ENCODE measurements around the gene WBP2NL.

The WBP2NL gene

DNA sequence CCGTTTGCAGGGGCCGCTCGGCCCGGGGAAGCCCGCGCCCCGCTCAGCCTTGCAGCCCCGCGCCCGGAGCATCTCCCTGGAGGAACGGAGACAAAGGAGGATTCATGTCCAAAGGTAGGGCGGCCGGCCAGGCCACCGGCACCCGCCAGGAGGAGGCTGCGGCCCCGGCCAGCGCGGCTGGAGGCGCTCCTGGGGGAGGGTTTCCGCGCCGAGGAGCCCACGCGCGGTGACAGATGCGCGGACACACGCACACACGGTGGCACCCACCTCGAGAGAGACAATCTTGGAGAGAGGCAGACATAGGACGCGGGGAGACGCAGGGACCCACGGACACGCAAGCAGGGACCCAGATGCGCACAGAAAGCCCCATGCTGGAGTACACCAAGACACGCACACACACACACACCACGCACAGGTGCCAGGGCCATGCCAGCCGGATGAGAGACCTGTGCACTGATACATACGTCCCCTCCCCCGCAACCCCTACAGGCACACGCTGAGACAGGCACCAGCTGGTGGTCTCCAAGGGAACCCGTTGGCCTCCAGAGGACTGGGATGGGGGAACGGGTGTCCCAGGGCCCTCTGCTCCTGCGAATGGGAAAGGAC, 21.5 kb upstream of the WBP2NL start:
- no peak for DNase-seq (ENCODE audit: low read depth in 4 of 4, low spot score in 1 of 4)

- DNase-seq (ENCODE audit: low read depth in 4 of 4, low spot score in 1 of 4): no peak
These were observed 19.9 kb upstream of the WBP2NL start for GRCh38 chr22:41978732-41979131.

DNA sequence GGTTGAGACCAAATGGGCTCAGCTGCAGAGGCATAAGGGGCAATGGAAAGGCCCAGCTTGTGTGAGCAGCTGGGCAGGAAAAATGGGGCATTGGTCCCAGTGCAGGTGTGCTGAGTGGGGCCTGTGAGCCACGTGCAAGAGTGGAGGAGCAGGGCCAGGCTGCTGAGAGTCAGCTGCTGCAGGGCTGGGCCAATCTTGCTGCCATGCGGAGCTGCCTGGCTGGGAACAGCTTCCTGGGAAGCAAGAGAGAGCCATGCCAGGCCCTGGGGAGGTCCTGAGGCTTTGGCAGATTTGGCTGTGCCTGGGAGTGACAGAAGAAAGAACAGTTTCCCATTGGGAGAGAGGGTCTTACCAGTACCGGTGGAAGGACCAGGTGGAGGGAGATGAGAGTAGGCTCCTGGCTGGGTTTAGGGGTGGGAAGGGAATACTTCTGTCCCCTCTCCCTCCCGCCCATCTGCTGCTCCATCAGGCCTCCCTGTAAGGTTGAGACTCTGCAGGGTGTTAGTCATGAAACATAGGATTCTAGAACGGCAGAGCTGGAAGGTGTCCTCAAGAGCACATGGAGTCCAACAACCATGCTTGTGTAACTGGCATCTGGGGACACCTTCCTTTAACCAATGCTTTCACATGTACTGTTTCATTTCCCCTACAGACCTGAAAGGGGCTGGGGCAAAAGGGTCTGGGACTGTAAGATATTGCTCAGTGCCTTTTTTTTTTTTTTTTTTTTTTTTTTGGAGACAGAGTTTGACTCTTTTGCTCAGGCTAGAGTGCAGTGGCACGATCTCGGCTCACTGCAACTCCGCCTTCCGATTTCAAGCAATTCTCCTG, 19.0 kb upstream of the WBP2NL start:
- DNase-seq (ENCODE audit: low read depth in 4 of 4, low spot score in 1 of 4): no peak

DNA sequence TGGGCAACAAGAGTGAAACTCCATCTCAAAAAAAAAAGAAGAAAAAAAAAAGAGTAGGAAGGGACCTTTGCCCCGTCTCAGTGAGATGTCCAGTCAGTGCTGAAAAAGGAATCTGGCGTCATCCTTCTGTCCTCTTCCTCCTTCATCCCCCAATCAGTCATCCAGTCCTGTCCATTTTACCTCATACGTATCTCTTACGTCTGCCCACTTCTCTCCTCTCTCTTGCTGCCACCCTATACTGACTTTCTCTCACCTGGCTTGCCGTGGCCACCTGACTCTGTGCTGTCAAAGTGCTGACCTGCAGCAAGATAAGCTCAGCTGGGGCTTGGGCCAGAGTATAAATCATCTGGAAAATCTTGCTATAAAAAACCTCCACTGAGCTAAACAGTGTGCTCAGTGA, 15.7 kb upstream of the WBP2NL start:
- no peak for DNase-seq (ENCODE audit: low read depth in 4 of 4, low spot score in 1 of 4)

- no peak for DNase-seq (ENCODE audit: low read depth in 4 of 4, low spot score in 1 of 4)
These were observed 14.8 kb upstream of the WBP2NL start for GRCh38 chr22:41983513-41984405.

DNA sequence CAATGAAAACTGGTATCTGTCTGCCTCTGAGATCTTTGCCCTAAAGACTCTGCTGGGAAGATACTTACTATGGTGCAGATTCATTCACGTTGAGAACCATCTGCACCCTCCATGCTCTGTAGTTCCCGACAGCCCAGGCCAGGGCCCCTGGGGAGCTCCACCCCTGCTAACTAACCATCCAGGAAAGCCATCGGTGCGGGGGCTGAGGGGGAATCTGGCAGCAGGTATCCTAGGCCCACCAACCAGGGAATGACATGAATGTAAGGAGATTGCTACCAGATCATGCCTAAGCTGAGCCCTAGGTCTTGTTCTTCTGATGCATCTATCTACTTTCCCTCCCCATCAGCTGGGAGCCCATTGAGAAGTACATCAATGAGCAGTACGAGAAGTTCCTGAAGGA, 11.3 kb upstream of the WBP2NL start:
- no peak for DNase-seq (ENCODE audit: low read depth in 4 of 4, low spot score in 1 of 4)

DNA sequence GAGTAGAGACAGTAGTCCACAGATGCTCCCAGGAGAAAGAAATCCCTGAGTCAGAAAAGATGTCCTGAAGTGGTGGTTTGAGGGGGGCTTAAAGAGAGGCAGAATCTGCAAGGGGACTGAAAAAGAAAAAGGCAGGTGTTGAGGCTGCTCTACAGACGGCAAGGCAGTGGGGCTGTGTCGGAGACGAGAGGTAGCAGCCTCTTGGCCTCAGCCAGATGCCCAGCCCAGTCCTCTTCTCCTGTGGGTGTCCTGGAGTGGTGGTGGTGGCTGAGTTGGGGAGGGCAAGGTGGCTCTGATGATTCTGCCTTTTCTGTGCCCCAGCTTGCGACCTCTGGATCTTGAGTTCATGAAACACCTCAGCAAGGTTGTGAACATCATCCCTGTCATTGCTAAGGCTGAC, 9.3 kb upstream of the WBP2NL start:
- no peak for DNase-seq (ENCODE audit: low read depth in 4 of 4, low spot score in 1 of 4)

- no peak for DNase-seq (ENCODE audit: low read depth in 4 of 4, low spot score in 1 of 4)
These were observed 7.5 kb upstream of the WBP2NL start for GRCh38 chr22:41991111-41991510.

DNA sequence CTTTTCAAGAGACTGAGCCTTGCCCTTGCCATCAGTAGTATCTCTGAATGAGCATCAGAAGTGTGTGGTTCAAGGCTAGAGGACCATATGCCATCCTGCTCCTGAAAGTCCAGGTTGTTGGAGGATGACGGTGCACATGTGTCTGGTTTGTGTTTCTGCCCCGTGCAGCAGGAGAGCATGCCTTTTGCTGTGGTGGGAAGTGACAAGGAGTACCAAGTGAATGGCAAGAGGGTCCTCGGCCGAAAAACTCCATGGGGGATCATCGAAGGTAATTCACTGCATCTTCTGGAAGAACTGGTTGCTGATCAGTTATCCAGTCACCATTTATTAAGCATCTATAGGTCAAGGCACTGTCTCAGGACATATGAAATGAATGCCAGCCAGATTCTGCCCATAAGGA, 6.1 kb upstream of the WBP2NL start:
- no peak for DNase-seq (ENCODE audit: low read depth in 4 of 4, low spot score in 1 of 4)

- DNase-seq (ENCODE audit: low read depth in 4 of 4, low spot score in 1 of 4): no peak
These were observed 3.4 kb upstream of the WBP2NL start for GRCh38 chr22:41995211-41995610.

DNA sequence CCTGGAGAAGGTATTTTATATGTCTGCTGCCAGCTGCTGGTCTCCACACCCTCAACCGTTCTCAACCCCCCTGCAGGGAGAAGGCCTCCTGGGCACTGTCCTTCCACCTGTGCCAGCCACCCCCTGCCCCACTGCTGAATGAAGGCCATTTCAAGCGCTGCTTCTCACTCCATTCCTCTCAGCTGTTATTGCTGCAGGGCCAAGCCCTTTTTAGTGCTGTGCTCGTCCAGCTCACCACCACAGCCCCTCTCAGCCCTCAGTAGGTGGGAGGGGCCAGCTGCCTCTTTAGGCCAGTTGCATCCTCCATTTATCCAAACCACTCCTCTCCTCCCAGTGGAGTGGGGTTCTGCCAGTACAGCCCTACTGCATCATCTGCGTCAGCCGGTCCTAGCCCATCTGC, 1.8 kb upstream of the WBP2NL start:
- DNase-seq (ENCODE audit: low read depth in 4 of 4, low spot score in 1 of 4): no peak

DNA sequence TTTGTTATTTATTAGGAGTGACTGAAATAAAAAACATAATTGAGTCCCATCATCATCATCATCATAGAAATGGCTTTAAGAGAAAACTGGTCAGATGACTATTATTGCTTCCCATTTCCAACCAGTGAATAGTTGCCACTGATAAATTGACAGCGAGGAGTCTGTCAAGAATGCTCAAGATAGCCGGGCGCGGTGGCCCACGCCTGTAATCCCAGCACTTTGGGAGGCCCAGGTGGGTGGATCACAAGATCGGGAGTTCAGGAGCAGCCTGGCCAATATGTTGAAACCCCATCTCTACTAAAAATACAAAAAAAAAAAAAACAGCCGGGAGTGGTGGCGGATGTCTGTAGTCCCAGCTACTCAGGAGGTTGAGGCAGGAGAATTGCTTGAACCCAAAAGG, 1.9 kb downstream of the WBP2NL start:
- DNase-seq (ENCODE audit: low read depth in 4 of 4, low spot score in 1 of 4): no peak

- no peak for DNase-seq (ENCODE audit: low read depth in 4 of 4, low spot score in 1 of 4)
These were observed 2.5 kb downstream of the WBP2NL start for GRCh38 chr22:42001121-42001520.

- no peak for DNase-seq (ENCODE audit: low read depth in 4 of 4, low spot score in 1 of 4)
These were observed 3.1 kb downstream of the WBP2NL start for GRCh38 chr22:42001706-42002105.

DNA sequence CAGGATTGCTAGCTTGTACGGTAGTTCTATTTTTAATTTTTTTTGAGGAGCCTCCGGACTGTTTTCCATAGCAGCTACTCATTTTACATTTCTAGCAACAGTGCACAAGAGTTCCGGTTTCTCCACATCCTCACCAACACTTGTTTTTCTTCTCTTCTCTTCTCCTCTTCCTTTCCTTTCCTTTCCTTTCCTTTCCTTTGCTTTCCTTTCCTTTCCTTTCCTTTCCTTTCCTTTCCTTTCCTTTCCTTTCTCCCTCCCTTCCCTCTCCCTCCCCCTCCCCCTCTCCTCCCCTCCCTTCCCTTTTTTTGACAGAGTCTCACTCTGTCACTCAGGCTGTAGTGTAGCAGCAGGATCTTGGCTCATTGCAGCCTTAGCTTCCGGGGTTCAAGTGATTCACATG, 9.3 kb downstream of the WBP2NL start:
- DNase-seq (ENCODE audit: low read depth in 4 of 4, low spot score in 1 of 4): no peak

GRCh38 chr22:42010778-42011177, 12.2 kb downstream of the WBP2NL start:
- DNase-seq (ENCODE audit: low read depth in 4 of 4, low spot score in 1 of 4): no peak

- DNase-seq (ENCODE audit: low read depth in 4 of 4, low spot score in 1 of 4): no peak
These were observed 14.8 kb downstream of the WBP2NL start for GRCh38 chr22:42013385-42013784.

GRCh38 chr22:42016111-42016510, 17.5 kb downstream of the WBP2NL start:
- DNase-seq (ENCODE audit: low read depth in 4 of 4, low spot score in 1 of 4): no peak

GRCh38 chr22:42018224-42018623, 19.6 kb downstream of the WBP2NL start:
- no peak for DNase-seq (ENCODE audit: low read depth in 4 of 4, low spot score in 1 of 4)

DNA sequence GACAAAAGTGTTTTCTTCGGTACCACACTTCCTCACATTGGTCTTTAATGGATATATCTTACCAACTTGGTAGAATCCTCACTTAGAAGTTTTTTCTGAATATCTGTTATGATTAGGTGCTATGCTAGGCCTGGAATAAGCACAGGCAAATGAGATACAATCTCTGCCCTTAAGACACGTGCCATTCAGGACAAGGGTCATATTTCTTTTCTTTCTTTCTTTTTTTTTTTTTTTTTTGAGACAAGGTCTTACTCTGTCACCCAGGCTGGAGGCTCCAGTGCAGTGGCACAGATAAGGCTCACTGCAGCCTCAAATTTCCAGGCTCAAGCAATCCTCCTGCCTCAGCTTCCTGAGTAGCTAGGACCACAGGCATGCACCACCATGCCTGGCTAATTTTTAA, 23.0 kb downstream of the WBP2NL start:
- DNase-seq (ENCODE audit: low read depth in 4 of 4, low spot score in 1 of 4): no peak

GRCh38 chr22:42022162-42022847, 23.7 kb downstream of the WBP2NL start:
- no peak for DNase-seq (ENCODE audit: low read depth in 4 of 4, low spot score in 1 of 4)

Data from stimulated activated CD4-positive, alpha-beta T cell treated with anti-CD3 and anti-CD28 coated beads, Interleukin-1b, Interleukin-23, amount 100 ng/mL, for 24 hours (primary cell).